SK-N-SH treated with all-trans-retinoic acid at 6 μM for 48 hours (cell line): ENCODE results near the gene SRD5A2.

Source experiments
- ATAC-seq: fragments of 200-7000 bp; cut with Tn5 transposase; 3 replicates; pipeline ENCODE4 v1.9.1; 2020; ENCODE audit warnings: mild to moderate bottlenecking, moderate library complexity
- ARNTL ChIP-seq: fragments of 450-650 bp; formaldehyde crosslinking; IDR thresholded peaks from 2 replicates; pipeline ENCODE4 v1.5.0; 2020; ENCODE audit warnings: low read depth, mild to moderate bottlenecking, moderate library complexity, borderline replicate concordance
- BACH2 ChIP-seq: fragments of 250-450 bp; sonication (Bioruptor Pico); IDR thresholded peaks from 2 replicates; pipeline ENCODE4 v1.9.0; 2021; ENCODE audit warnings: mild to moderate bottlenecking, borderline replicate concordance
- CREB5 ChIP-seq: fragments of 250-450 bp; sonication (Bioruptor Pico); IDR thresholded peaks from 2 replicates; pipeline ENCODE4 v1.5.1; 2020; ENCODE audit warnings: low read depth, mild to moderate bottlenecking, moderate library complexity
- CSDC2 ChIP-seq: fragments of 250-450 bp; sonication (Bioruptor Pico); IDR thresholded peaks from 2 replicates; pipeline ENCODE4 v1.5.0; 2020; ENCODE audit warnings: mild to moderate bottlenecking, moderate library complexity
- ESRRG ChIP-seq: fragments of 250-450 bp; sonication (Bioruptor Pico); IDR thresholded peaks from 2 replicates; pipeline ENCODE4 v1.6.1; 2021; ENCODE audit warnings: mild to moderate bottlenecking
- GLIS3 ChIP-seq: fragments of 250-450 bp; sonication (Bioruptor Pico); IDR thresholded peaks from 2 replicates; pipeline ENCODE4 v1.5.0; 2020; ENCODE audit warnings: mild to moderate bottlenecking, moderate library complexity
- OSR1 ChIP-seq: fragments of 250-450 bp; sonication (Bioruptor Pico); IDR thresholded peaks from 2 replicates; pipeline ENCODE4 v1.8.0; 2022; ENCODE audit warnings: moderate library complexity, mild to moderate bottlenecking, inconsistent platforms
- PPARA ChIP-seq: fragments of 250-450 bp; sonication (Bioruptor Pico); IDR thresholded peaks from 2 replicates; pipeline ENCODE4 v1.5.0; 2020; ENCODE audit warnings: mild to moderate bottlenecking, borderline replicate concordance
- RARB ChIP-seq: fragments of 250-450 bp; sonication (Bioruptor Pico); IDR thresholded peaks from 2 replicates; pipeline ENCODE4 v1.8.0; 2021; ENCODE audit warnings: mild to moderate bottlenecking, moderate library complexity
- SNAI2 ChIP-seq: fragments of 250-450 bp; sonication (Bioruptor Pico); IDR thresholded peaks from 2 replicates; pipeline ENCODE4 v1.5.0; 2020; ENCODE audit warnings: mild to moderate bottlenecking, moderate library complexity
- TCF4 ChIP-seq: fragments of 250-450 bp; sonication (Bioruptor Pico); IDR thresholded peaks from 2 replicates; pipeline ENCODE4 v1.8.0; 2021; ENCODE audit warnings: mild to moderate bottlenecking, moderate library complexity, borderline replicate concordance
- ZC3H10 ChIP-seq: fragments of 250-450 bp; sonication (Bioruptor Pico); IDR thresholded peaks from 2 replicates; pipeline ENCODE4 v1.5.1; 2021; ENCODE audit warnings: mild to moderate bottlenecking, moderate library complexity
- ZFP3 ChIP-seq: fragments of 250-450 bp; sonication (Bioruptor Pico); IDR thresholded peaks from 2 replicates; pipeline ENCODE4 v1.5.0; 2020; ENCODE audit warnings: mild to moderate bottlenecking, moderate library complexity
- ZFP30 ChIP-seq: fragments of 450-650 bp; formaldehyde crosslinking; IDR thresholded peaks from 2 replicates; pipeline ENCODE4 v1.5.0; 2022; ENCODE audit warnings: mild to moderate bottlenecking, moderate library complexity
- ZNF565 ChIP-seq: fragments of 450-650 bp; formaldehyde crosslinking; conservative IDR thresholded peaks from 2 replicates; pipeline ENCODE4 v1.5.0; 2020; ENCODE audit warnings: low read depth, mild to moderate bottlenecking, moderate library complexity
- ZNF70 ChIP-seq: fragments of 450-650 bp; formaldehyde crosslinking; IDR thresholded peaks from 2 replicates; pipeline ENCODE4 v1.5.0; 2020; ENCODE audit warnings: mild to moderate bottlenecking, moderate library complexity
- ZNF8 ChIP-seq: fragments of 450-650 bp; formaldehyde crosslinking; IDR thresholded peaks from 2 replicates; pipeline ENCODE4 v1.5.0; 2020; ENCODE audit warnings: mild to moderate bottlenecking, moderate library complexity
- TF ChIP-seq, protein P1 (sequence below): fragments of 250-450 bp; sonication (Bioruptor Pico); IDR thresholded peaks from 2 replicates; pipeline ENCODE4 v1.8.0; 2020; ENCODE audit warnings: mild to moderate bottlenecking, moderate library complexity, borderline replicate concordance
- TF ChIP-seq, protein P2 (sequence below): fragments of 250-450 bp; sonication (Bioruptor Pico); IDR thresholded peaks from 2 replicates; pipeline ENCODE4 v1.5.0; 2020; ENCODE audit warnings: mild to moderate bottlenecking, moderate library complexity
- TF ChIP-seq, protein P3 (sequence below): fragments of 250-450 bp; sonication (Bioruptor Pico); IDR thresholded peaks from 2 replicates; pipeline ENCODE4 v1.8.0; 2021; ENCODE audit warnings: low read depth, mild to moderate bottlenecking, moderate library complexity, borderline replicate concordance

The SRD5A2 gene

GRCh38 chr2:31541853-31542252 is 38.9 kb downstream of the SRD5A2 start (continued):
- TF ChIP-seq, protein P1, sequence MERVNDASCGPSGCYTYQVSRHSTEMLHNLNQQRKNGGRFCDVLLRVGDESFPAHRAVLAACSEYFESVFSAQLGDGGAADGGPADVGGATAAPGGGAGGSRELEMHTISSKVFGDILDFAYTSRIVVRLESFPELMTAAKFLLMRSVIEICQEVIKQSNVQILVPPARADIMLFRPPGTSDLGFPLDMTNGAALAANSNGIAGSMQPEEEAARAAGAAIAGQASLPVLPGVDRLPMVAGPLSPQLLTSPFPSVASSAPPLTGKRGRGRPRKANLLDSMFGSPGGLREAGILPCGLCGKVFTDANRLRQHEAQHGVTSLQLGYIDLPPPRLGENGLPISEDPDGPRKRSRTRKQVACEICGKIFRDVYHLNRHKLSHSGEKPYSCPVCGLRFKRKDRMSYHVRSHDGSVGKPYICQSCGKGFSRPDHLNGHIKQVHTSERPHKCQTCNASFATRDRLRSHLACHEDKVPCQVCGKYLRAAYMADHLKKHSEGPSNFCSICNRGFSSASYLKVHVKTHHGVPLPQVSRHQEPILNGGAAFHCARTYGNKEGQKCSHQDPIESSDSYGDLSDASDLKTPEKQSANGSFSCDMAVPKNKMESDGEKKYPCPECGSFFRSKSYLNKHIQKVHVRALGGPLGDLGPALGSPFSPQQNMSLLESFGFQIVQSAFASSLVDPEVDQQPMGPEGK (CRISPR knock-in tag), result no peak

GRCh38 chr2:31539505-31539904 is 41.2 kb downstream of the SRD5A2 start:
- no peak for TF ChIP-seq ZFP3 (CRISPR knock-in tag)
- TF ChIP-seq TCF4 (CRISPR knock-in tag), result no peak
- TF ChIP-seq, protein P1 (CRISPR knock-in tag), result no peak
- no peak for TF ChIP-seq ARNTL (CRISPR knock-in tag)
- no peak for TF ChIP-seq CSDC2 (CRISPR knock-in tag)
- TF ChIP-seq, protein P2, sequence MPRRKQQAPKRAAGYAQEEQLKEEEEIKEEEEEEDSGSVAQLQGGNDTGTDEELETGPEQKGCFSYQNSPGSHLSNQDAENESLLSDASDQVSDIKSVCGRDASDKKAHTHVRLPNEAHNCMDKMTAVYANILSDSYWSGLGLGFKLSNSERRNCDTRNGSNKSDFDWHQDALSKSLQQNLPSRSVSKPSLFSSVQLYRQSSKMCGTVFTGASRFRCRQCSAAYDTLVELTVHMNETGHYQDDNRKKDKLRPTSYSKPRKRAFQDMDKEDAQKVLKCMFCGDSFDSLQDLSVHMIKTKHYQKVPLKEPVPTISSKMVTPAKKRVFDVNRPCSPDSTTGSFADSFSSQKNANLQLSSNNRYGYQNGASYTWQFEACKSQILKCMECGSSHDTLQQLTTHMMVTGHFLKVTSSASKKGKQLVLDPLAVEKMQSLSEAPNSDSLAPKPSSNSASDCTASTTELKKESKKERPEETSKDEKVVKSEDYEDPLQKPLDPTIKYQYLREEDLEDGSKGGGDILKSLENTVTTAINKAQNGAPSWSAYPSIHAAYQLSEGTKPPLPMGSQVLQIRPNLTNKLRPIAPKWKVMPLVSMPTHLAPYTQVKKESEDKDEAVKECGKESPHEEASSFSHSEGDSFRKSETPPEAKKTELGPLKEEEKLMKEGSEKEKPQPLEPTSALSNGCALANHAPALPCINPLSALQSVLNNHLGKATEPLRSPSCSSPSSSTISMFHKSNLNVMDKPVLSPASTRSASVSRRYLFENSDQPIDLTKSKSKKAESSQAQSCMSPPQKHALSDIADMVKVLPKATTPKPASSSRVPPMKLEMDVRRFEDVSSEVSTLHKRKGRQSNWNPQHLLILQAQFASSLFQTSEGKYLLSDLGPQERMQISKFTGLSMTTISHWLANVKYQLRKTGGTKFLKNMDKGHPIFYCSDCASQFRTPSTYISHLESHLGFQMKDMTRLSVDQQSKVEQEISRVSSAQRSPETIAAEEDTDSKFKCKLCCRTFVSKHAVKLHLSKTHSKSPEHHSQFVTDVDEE (CRISPR knock-in tag), result no peak
- no peak for TF ChIP-seq ZC3H10 (CRISPR knock-in tag)
- no peak for TF ChIP-seq CREB5 (CRISPR knock-in tag)
- no peak for TF ChIP-seq ZNF565 (CRISPR knock-in tag)
- TF ChIP-seq ESRRG (CRISPR knock-in tag), result no peak
- TF ChIP-seq GLIS3, result no peak
- TF ChIP-seq SNAI2 (CRISPR knock-in tag), result no peak
- TF ChIP-seq PPARA (CRISPR knock-in tag), result no peak
- TF ChIP-seq ZNF70 (CRISPR knock-in tag), result no peak
- TF ChIP-seq, protein P3, sequence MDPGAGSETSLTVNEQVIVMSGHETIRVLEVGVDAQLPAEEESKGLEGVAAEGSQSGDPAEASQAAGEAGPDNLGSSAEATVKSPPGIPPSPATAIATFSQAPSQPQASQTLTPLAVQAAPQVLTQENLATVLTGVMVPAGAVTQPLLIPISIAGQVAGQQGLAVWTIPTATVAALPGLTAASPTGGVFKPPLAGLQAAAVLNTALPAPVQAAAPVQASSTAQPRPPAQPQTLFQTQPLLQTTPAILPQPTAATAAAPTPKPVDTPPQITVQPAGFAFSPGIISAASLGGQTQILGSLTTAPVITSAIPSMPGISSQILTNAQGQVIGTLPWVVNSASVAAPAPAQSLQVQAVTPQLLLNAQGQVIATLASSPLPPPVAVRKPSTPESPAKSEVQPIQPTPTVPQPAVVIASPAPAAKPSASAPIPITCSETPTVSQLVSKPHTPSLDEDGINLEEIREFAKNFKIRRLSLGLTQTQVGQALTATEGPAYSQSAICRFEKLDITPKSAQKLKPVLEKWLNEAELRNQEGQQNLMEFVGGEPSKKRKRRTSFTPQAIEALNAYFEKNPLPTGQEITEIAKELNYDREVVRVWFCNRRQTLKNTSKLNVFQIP (CRISPR knock-in tag), result no peak
- TF ChIP-seq BACH2 (CRISPR knock-in tag), result no peak
- no peak for TF ChIP-seq RARB
- no peak for ATAC-seq

DNA sequence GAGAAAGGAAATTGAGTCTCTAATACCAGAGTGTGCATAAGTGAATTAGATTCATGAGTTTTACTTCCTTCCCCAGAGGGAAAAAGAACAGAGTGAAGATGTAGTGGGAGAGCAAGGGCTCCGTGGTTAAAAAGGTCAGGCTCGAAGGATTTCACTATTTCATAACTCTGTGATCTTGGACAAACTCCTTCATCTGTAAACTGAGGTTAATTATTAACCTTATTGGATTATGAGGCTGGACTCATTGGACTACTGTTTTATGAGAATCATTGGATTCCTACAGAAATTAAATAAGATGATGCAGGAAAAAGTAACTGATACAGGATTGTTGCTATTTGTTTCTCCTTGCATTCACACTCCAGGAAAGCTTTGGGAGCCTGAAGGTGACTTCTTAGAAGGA is 45.0 kb downstream of the SRD5A2 start:
- no peak for ATAC-seq
- no peak for TF ChIP-seq GLIS3
- no peak for TF ChIP-seq ZFP30 (CRISPR knock-in tag)
- TF ChIP-seq ZNF8 (CRISPR knock-in tag), result no peak
- no peak for TF ChIP-seq ZNF70 (CRISPR knock-in tag)
- TF ChIP-seq PPARA (CRISPR knock-in tag), result no peak
- TF ChIP-seq CSDC2 (CRISPR knock-in tag), result no peak
- TF ChIP-seq, protein P2 (CRISPR knock-in tag), result no peak
- no peak for TF ChIP-seq OSR1
- TF ChIP-seq, protein P1 (CRISPR knock-in tag), result no peak
- no peak for TF ChIP-seq CREB5 (CRISPR knock-in tag)
